Endothelial cell of umbilical vein (primary cell): ENCODE measurements around the gene GNG2. TPM values are rescaled to one million over a fixed set of nuclear protein-coding genes. Genes with fewer than 3 reads are reported as not detected.
A peak's percentile ranks its signal among the peaks of the same experiment; 100 is the strongest.

Experiments used
- BruUV-seq: library from RNA; stranded (reverse); fragments of 400-500 nt; replicated peaks from 2 replicates; lab custom pipeline; 2021; lab: Mats Ljungman, UMichigan
- CTCF ChIA-PET: fragments of 300-600, 350-600 bp; sonication (Branson Sonifier 250); formaldehyde crosslinking; loops from one replicate; lab custom pipeline; 2021; ENCODE audit warnings: antibody characterized with exemption, inconsistent platforms; lab: Charles Lee
- POLR2A ChIA-PET: fragments of 300-600, 350-600 bp; sonication (Branson Sonifier 250); formaldehyde crosslinking; loops from one replicate; lab custom pipeline; 2021; ENCODE audit warnings: antibody characterized with exemption, inconsistent platforms; lab: Charles Lee
- DNase-seq: peaks from one replicate; pipeline ENCODE4 v3.0.0-alpha.2; 2011; ENCODE audit warnings: low read depth, low spot score
- FAIRE-seq: peaks from 2 replicates; lab custom pipeline; 2011; peaks lifted over from hg19 to GRCh38; lab: Jason Lieb, UNC
- H2AFZ ChIP-seq: 2 replicates; pipeline ENCODE4 v1.6.0; 2012; ENCODE audit warnings: low read depth, low read length, control low read depth, inconsistent platforms
- H3K27ac ChIP-seq: 2 replicates; pipeline ENCODE4 v1.5.1; 2011; ENCODE audit warnings: low read depth, mild to moderate bottlenecking, control low read depth, low read length, moderate library complexity; ENCODE audit not compliant: insufficient read depth
- H3K27me3 ChIP-seq, 2 experiments: 2 replicates each; pipeline versions ENCODE4 v1.6.0 to v1.6.1; 2011; ENCODE audit warnings: low read length in 2 of 2, mixed read lengths in 1 of 2; ENCODE audit not compliant: control insufficient read depth in 2 of 2, insufficient read depth in 2 of 2
- H3K36me3 ChIP-seq, 2 experiments: 2 replicates in 1 of 2; 3 replicates in 1 of 2; pipeline ENCODE4 v1.5.1; 2011; ENCODE audit warnings: low read length in 2 of 2, mild to moderate bottlenecking in 1 of 2, moderate library complexity in 1 of 2; ENCODE audit not compliant: control insufficient read depth in 2 of 2, insufficient read depth in 2 of 2; ENCODE audit errors: extremely low read depth in 1 of 2
- H3K4me1 ChIP-seq: 3 replicates; pipeline ENCODE4 v1.5.1; 2011; ENCODE audit warnings: mild to moderate bottlenecking, low read length; ENCODE audit not compliant: control insufficient read depth, insufficient read depth; ENCODE audit errors: extremely low read depth
- H3K4me2 ChIP-seq: 2 replicates; pipeline ENCODE4 v1.6.1; 2011; ENCODE audit warnings: low read length, control low read depth, mixed read lengths; ENCODE audit not compliant: insufficient read depth
- H3K4me3 ChIP-seq, 3 experiments: fragments of 200-600 bp in 1 of 3; sonication (generic), shearing (Covaris generic) in 1 of 3; replicated peaks in 1 of 3; 2 replicates each; pipeline ENCODE4 v1.5.1; 2011 to 2016; ENCODE audit warnings: control low read depth in 3 of 3, low read length in 3 of 3, mild to moderate bottlenecking in 2 of 3, inconsistent platforms in 1 of 3, low read depth in 1 of 3, moderate library complexity in 1 of 3; ENCODE audit not compliant: insufficient read depth in 1 of 3
- H3K79me2 ChIP-seq: 2 replicates; pipeline ENCODE4 v1.6.0; 2012; ENCODE audit warnings: low read length, inconsistent platforms; ENCODE audit not compliant: control insufficient read depth, insufficient read depth
- H3K9ac ChIP-seq: replicated peaks from 2 replicates; pipeline ENCODE3; 2011; ENCODE audit warnings: low read length, control low read depth; ENCODE audit not compliant: insufficient read depth; ENCODE audit errors: extremely low read depth
- H3K9me1 ChIP-seq: replicated peaks from 3 replicates; pipeline ENCODE4 v1.6.0; 2011; ENCODE audit warnings: mild to moderate bottlenecking, low read length; ENCODE audit not compliant: control insufficient read depth, insufficient read depth; ENCODE audit errors: extremely low read depth
- H3K9me3 ChIP-seq: replicated peaks from 2 replicates; pipeline ENCODE4 v1.5.1; 2012; ENCODE audit warnings: low read length, inconsistent platforms; ENCODE audit not compliant: control insufficient read depth, insufficient read depth
- H4K20me1 ChIP-seq: replicated peaks from 2 replicates; pipeline ENCODE3; 2011; ENCODE audit warnings: mild to moderate bottlenecking, low read length; ENCODE audit not compliant: control insufficient read depth, insufficient read depth; ENCODE audit errors: extremely low read depth
- EZH2 ChIP-seq: IDR thresholded peaks from 2 replicates; pipeline ENCODE4 v1.6.1; 2012; ENCODE audit warnings: borderline replicate concordance, low read depth, mild to moderate bottlenecking, moderate library complexity, low read length, inconsistent platforms; ENCODE audit not compliant: severe bottlenecking
- GATA2 ChIP-seq: IDR thresholded peaks from 2 replicates; pipeline ENCODE4 v1.7.0; 2011; ENCODE audit warnings: low read depth, mild to moderate bottlenecking, moderate library complexity, mixed read lengths, low read length; ENCODE audit not compliant: insufficient read length, insufficient read depth
- JUN ChIP-seq: IDR thresholded peaks from 2 replicates; pipeline ENCODE4 v1.6.1; 2011; ENCODE audit warnings: borderline replicate concordance, low read depth; ENCODE audit not compliant: insufficient read length, insufficient read depth
- MYC ChIP-seq: IDR thresholded peaks from one replicate; pipeline ENCODE4 v1.6.1; 2011; ENCODE audit warnings: mild to moderate bottlenecking, low read depth, low read length
- POLR2AphosphoS5 ChIP-seq: IDR thresholded peaks from 2 replicates; pipeline ENCODE4 v1.6.1; 2012; ENCODE audit warnings: low read depth, mild to moderate bottlenecking, control low read depth, low read length, moderate library complexity; ENCODE audit not compliant: insufficient read depth
- dilution Hi-C: fragments of 300-500 bp; cut with MboI; formaldehyde crosslinking; loops from one replicate; pipeline ENCODE4 v1.15.0; 2019; ENCODE audit warnings: low sequenced_read_pairs; ENCODE audit not compliant: extremely low pct_ligation_motif_present
- intact Hi-C: fragments of 100-400 bp; cut with micrococcal nuclease; formaldehyde crosslinking; loops from one replicate; pipeline ENCODE4 v1.10.0; 2022
- polyA plus RNA-seq, 4 experiments: library from polyadenylated mRNA; depleted of rRNA in 3 of 4; stranded (reverse) in 3 of 4; unstranded in 1 of 4; fragments of >200 nt; gene quantifications; 2 replicates each; pipeline versions ENCODE4 v1.2.1 to v1.2.3, GENCODE V29; 2011 to 2012; ENCODE audit warnings: missing spikeins in 1 of 4
- total RNA-seq: library from RNA; stranded (reverse); gene quantifications from 2 replicates; pipeline ENCODE4 v1.2.3, GENCODE V29; 2021
- TF ChIP-seq, protein P1 (sequence below), 2 donors: IDR thresholded peaks; 1 replicate in 1 of 2; 2 replicates in 1 of 2; pipeline ENCODE4 v1.5.1; 2011; ENCODE audit warnings: low read length in 2 of 2, mild to moderate bottlenecking in 2 of 2, moderate library complexity in 2 of 2, control low read depth in 1 of 2, inconsistent platforms in 1 of 2, low read depth in 1 of 2; ENCODE audit not compliant: insufficient read depth in 1 of 2; ENCODE audit errors: extremely low read depth in 1 of 2
- TF ChIP-seq, protein P2 (sequence below): IDR thresholded peaks from 2 replicates; pipeline ENCODE4 v1.6.1; 2011; ENCODE audit not compliant: insufficient read depth, insufficient read length

The GNG2 gene
- total and polyA plus RNA-seq, 2 donors (not counting 3 experiments of a cell fraction or from before 2014, with no cell fraction given) = not detected

DNA sequence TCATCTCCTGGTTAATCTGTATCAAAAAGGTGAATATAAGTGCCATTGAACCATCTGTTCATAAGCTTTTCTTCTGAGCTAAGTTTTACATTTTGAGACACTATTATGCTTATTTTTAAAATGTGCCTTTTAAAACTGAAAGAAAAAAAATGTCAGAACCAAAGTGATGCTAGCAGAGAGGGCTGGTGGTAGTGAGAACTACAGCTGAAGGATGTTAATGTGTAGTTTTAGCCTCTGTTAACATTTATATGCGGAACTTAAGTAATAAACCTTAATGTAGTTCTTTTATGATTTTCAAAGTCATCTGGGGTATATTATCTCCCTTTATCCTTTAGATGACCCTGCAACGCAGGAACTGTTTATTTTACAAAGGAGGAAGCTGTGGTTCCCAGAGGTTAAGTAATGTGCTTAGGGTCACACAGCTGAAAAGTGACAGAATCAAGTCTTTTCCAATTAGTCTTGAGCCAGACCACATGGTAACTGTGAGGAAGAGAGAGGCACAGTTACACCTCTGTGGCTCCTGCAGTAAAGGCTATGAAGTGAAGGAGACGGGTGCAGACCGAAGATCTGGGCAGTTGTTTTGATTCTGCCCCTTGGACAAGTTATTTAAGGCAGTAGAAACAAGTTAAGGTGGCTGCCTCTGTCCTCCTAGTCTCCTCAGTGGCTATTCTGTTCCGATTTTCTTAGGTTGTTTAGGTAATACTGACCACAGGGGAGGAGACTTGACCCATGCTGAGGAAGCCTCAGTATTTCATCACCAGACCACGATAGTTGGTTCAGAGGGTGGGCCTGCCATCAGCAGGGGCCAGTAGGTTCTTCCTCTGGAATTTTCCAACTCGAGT lies 23.9 kb downstream of the GNG2 start:
- Histone ChIP-seq H3K27me3 (peaks cover 22 to 30% of the 10 kb centered on the region in 2 experiments), H3K27ac (no peak overlapping the region), H3K9me1 (no peaks in the 10 kb centered on the region), H3K36me3 (no peaks in the 10 kb centered on the region), H3K9ac (no peak overlapping the region), H3K4me3 (no peak overlapping the region), H3K79me2 (no peaks in the 10 kb centered on the region), H3K9me3 (no peaks in the 10 kb centered on the region), H4K20me1 (no peaks in the 10 kb centered on the region), H3K4me2 (peak overlapping the region; percentile 66), H3K4me1 (peaks cover 11% of the 10 kb centered on the region), H2AFZ (no peak overlapping the region)
- POLR2A ChIA-PET = no interaction called here
- CTCF ChIA-PET = interaction anchor here (0.9 to 1.4 kb wide), 4 partner anchors 10 to 22 kb away, joined by 3 to 5 read pairs (median 4); no protein-coding TSS in a partner anchor
- dilution Hi-C loops (no loop called here), intact Hi-C loops (no loop called here)
- BruUV-seq = no TSS peak
- peak; percentile 64 for DNase-seq
- TF ChIP-seq EZH2 = no peak
- peak; percentile 44 for TF ChIP-seq POLR2AphosphoS5
- TF ChIP-seq, protein P1, sequence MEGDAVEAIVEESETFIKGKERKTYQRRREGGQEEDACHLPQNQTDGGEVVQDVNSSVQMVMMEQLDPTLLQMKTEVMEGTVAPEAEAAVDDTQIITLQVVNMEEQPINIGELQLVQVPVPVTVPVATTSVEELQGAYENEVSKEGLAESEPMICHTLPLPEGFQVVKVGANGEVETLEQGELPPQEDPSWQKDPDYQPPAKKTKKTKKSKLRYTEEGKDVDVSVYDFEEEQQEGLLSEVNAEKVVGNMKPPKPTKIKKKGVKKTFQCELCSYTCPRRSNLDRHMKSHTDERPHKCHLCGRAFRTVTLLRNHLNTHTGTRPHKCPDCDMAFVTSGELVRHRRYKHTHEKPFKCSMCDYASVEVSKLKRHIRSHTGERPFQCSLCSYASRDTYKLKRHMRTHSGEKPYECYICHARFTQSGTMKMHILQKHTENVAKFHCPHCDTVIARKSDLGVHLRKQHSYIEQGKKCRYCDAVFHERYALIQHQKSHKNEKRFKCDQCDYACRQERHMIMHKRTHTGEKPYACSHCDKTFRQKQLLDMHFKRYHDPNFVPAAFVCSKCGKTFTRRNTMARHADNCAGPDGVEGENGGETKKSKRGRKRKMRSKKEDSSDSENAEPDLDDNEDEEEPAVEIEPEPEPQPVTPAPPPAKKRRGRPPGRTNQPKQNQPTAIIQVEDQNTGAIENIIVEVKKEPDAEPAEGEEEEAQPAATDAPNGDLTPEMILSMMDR (IDR thresholded peaks at IDR 0.05; ENCODE audit: extremely low read depth in 1 of 2, insufficient read depth in 1 of 2, low read depth in 1 of 2, low read length in 2 of 2) = no peak
- peak; percentile 17 for TF ChIP-seq GATA2
- no peak for TF ChIP-seq JUN
- TF ChIP-seq, protein P2, sequence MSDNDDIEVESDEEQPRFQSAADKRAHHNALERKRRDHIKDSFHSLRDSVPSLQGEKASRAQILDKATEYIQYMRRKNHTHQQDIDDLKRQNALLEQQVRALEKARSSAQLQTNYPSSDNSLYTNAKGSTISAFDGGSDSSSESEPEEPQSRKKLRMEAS = no peak
- TF ChIP-seq MYC = no peak
- FAIRE-seq = peak; percentile 28
